Brain microvascular endothelial cell (primary cell): ENCODE results near the gene LRRC43.

Experiments used
- DNase-seq: peaks from one replicate; pipeline ENCODE4 v3.0.0-alpha.2; 2020
- H3K27ac ChIP-seq: fragments of 250-450 bp; sonication (Bioruptor Pico); 2 replicates; pipeline ENCODE4 v1.5.1; 2020; ENCODE audit warnings: mild to moderate bottlenecking, moderate library complexity
- H3K27me3 ChIP-seq: fragments of 250-450 bp; sonication (Bioruptor Pico); replicated peaks from 2 replicates; pipeline ENCODE4 v1.5.1; 2020; ENCODE audit warnings: mild to moderate bottlenecking
- H3K36me3 ChIP-seq: fragments of 250-450 bp; sonication (Bioruptor Pico); replicated peaks from 2 replicates; pipeline ENCODE4 v1.5.1; 2020; ENCODE audit warnings: mild to moderate bottlenecking
- H3K4me3 ChIP-seq: 2 replicates; pipeline ENCODE4 v1.5.1; 2011; ENCODE audit warnings: low read depth, mild to moderate bottlenecking, control low read depth, low read length, moderate library complexity
- CTCF ChIP-seq: IDR thresholded peaks from 2 replicates; pipeline ENCODE4 v1.5.1; 2011; ENCODE audit warnings: low read depth, mild to moderate bottlenecking, moderate library complexity, low read length, control low read depth, inconsistent platforms; ENCODE audit errors: missing control alignments
- in situ Hi-C: cut with HindIII; loops from 2 replicates; pipeline ENCODE4 v1.10.0; 2017; ENCODE audit warnings: low sequenced_read_pairs, low pct_ligation_motif_present

The LRRC43 gene

GRCh38 chr12:122208073-122208820 is 25.3 kb downstream of the LRRC43 start:
- TF ChIP-seq CTCF, result no peak
- Histone ChIP-seq H3K4me3 (no peak overlapping the region), H3K36me3 (peaks cover 35% of the 10 kb centered on the region), H3K27me3 (peaks cover 16% of the 10 kb centered on the region), H3K27ac (no peak overlapping the region)
- DNase-seq, result no peak
- in situ Hi-C loops, result no loop called here

GRCh38 chr12:122215771-122216170 is 32.8 kb downstream of the LRRC43 start:
- H3K36me3 ChIP-seq, result peaks cover 62% of the 10 kb centered on the region
- in situ Hi-C loops, result no loop called here
- no peak for TF ChIP-seq CTCF
- no peak overlapping the region for H3K27ac ChIP-seq
- no peaks in the 10 kb centered on the region for H3K27me3 ChIP-seq
- no peak overlapping the region for H3K4me3 ChIP-seq
- DNase-seq, result no peak

GRCh38 chr12:122216445-122216844 is 33.5 kb downstream of the LRRC43 start:
- no peak for TF ChIP-seq CTCF
- H3K4me3 ChIP-seq, result no peak overlapping the region
- H3K27ac ChIP-seq, result no peak overlapping the region
- H3K36me3 ChIP-seq, result peaks cover 63% of the 10 kb centered on the region
- in situ Hi-C loops, result no loop called here
- no peak for DNase-seq
- H3K27me3 ChIP-seq, result no peaks in the 10 kb centered on the region

GRCh38 chr12:122225683-122226365 is 42.9 kb downstream of the LRRC43 start, which contains the start of gene DIABLO:
Gene DIABLO (minus strand): TSS chr12:122226052. CDS start chr12:122226014, 38 bp downstream.
- Histone ChIP-seq H3K27ac (peak within 1 kb of the TSS; percentile 79), H3K4me3 (peak within 1 kb of the TSS; percentile 93), H3K36me3 (peaks cover 6% of the 10 kb centered on the region), H3K27me3 (no peaks in the 10 kb centered on the region)
- DNase-seq, result peak; percentile 99
- no peak for TF ChIP-seq CTCF
- in situ Hi-C loops, result no loop called here

GRCh38 chr12:122226366-122227125 is 43.6 kb downstream of the LRRC43 start:
- Histone ChIP-seq H3K36me3 (no peaks in the 10 kb centered on the region), H3K27ac (no peak overlapping the region), H3K4me3 (peak overlapping the region; percentile 22), H3K27me3 (no peaks in the 10 kb centered on the region)
- no peak for DNase-seq
- in situ Hi-C loops, result no loop called here
- TF ChIP-seq CTCF, result no peak
